ENCODE measurements around the gene MACROD2. TPM values are rescaled to one million over a fixed set of nuclear protein-coding genes. Genes with fewer than 3 reads are reported as not detected.

Gene MACROD2
- total RNA-seq, 1 donor from 2014 or later = 3.5 TPM

- H3K36me3 ChIP-seq = no peaks in the 10 kb centered on the region
- TF ChIP-seq, protein P1, sequence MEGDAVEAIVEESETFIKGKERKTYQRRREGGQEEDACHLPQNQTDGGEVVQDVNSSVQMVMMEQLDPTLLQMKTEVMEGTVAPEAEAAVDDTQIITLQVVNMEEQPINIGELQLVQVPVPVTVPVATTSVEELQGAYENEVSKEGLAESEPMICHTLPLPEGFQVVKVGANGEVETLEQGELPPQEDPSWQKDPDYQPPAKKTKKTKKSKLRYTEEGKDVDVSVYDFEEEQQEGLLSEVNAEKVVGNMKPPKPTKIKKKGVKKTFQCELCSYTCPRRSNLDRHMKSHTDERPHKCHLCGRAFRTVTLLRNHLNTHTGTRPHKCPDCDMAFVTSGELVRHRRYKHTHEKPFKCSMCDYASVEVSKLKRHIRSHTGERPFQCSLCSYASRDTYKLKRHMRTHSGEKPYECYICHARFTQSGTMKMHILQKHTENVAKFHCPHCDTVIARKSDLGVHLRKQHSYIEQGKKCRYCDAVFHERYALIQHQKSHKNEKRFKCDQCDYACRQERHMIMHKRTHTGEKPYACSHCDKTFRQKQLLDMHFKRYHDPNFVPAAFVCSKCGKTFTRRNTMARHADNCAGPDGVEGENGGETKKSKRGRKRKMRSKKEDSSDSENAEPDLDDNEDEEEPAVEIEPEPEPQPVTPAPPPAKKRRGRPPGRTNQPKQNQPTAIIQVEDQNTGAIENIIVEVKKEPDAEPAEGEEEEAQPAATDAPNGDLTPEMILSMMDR (IDR thresholded peaks at IDR 0.05) = no peak
- intact Hi-C loops (cut with DNase I) = no loop called here
- no peaks in the 10 kb centered on the region for H3K9me3 ChIP-seq
- no peaks in the 10 kb centered on the region for H3K4me1 ChIP-seq
- no peak for DNase-seq (ENCODE audit: low spot score in 2 of 2)
- H3K27me3 ChIP-seq = no peaks in the 10 kb centered on the region
- H3K4me3 ChIP-seq = no peak overlapping the region
- H3K27ac ChIP-seq = no peak overlapping the region
Measured at GRCh38 chr20:15832512-15832911, 1837.2 kb downstream of the MACROD2 start.

DNA sequence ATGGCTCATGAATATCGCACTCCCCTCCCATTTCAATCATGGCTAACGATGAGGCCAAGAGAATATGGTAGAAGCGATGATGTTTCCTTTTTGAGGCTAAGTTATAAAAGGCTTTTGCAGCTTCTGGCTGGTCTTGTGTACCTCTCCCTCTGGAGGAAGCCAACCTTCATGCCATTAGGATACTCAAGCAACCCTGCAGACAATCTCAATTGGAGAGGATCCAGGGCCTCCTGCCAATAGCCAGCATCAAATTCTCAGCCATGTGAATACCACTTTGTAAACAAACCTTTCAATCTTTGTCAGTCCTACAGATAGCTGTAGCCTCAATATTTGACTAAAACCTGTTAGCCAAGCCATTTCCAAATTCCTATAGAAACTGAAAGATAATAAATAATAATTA lies 1839.5 kb downstream of the MACROD2 start:
- Histone ChIP-seq H3K9me3 (no peaks in the 10 kb centered on the region), H3K27me3 (no peaks in the 10 kb centered on the region), H3K36me3 (no peaks in the 10 kb centered on the region), H3K4me3 (no peak overlapping the region), H3K4me1 (no peaks in the 10 kb centered on the region), H3K27ac (no peak overlapping the region)
- TF ChIP-seq, protein P1 (IDR thresholded peaks at IDR 0.05) = no peak
- intact Hi-C loops (cut with DNase I) = no loop called here
- no peak for DNase-seq (ENCODE audit: low spot score in 2 of 2)

DNA sequence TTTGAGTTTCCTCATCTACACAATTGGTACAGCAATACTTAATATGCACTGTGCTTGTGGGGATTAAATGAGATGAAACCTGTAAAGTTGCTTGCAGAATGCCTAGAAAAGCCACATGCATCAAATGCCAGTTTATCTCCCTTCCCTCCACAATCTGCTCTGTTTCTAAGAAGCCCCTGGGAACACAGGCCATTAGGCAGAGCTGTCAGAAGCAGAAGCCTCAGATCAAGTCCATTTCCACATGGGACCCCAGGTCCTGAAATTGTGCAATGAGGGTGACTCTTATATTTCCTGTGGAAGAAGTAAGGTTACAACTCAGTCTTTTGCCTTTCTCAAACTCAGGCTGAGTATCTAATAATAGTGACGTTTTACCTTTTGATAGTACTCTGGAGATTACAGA lies 1840.5 kb downstream of the MACROD2 start:
- no peaks in the 10 kb centered on the region for H3K27me3 ChIP-seq
- H3K9me3 ChIP-seq = no peaks in the 10 kb centered on the region
- H3K4me3 ChIP-seq = no peak overlapping the region
- no peak for DNase-seq (ENCODE audit: low spot score in 2 of 2)
- no peak overlapping the region for H3K27ac ChIP-seq
- H3K36me3 ChIP-seq = no peaks in the 10 kb centered on the region
- TF ChIP-seq, protein P1 (IDR thresholded peaks at IDR 0.05) = no peak
- H3K4me1 ChIP-seq = no peaks in the 10 kb centered on the region
- intact Hi-C loops (cut with DNase I) = no loop called here

GRCh38 chr20:15836634-15837033 lies 1841.3 kb downstream of the MACROD2 start:
- Histone ChIP-seq H3K36me3 (no peaks in the 10 kb centered on the region), H3K27ac (no peak overlapping the region), H3K4me3 (no peak overlapping the region), H3K4me1 (no peaks in the 10 kb centered on the region), H3K27me3 (no peaks in the 10 kb centered on the region), H3K9me3 (no peaks in the 10 kb centered on the region)
- no peak for DNase-seq (ENCODE audit: low spot score in 2 of 2)
- intact Hi-C loops (cut with DNase I) = no loop called here
- TF ChIP-seq, protein P1 (IDR thresholded peaks at IDR 0.05) = no peak

DNA sequence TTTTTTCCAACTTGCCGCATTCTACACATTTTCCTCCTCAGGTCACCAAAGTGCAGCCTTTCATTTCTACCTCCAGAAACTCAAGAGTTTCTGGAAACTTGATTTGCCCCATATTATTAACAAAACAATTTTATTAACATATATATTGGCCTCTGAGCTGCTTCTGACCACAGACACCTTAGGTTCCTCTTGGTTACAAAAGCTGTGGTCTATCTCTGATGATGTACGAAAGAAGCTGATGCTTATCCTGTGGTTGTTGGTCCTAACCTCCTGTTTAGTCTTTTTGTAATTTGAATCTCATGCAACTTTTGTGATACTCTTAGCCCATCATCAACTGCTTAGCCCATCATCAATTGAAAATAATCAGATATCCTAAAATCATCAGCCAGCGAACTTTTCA lies 1842.2 kb downstream of the MACROD2 start:
- Histone ChIP-seq H3K9me3 (no peaks in the 10 kb centered on the region), H3K27me3 (no peaks in the 10 kb centered on the region), H3K4me1 (no peaks in the 10 kb centered on the region), H3K36me3 (no peaks in the 10 kb centered on the region), H3K27ac (no peak overlapping the region), H3K4me3 (no peak overlapping the region)
- TF ChIP-seq, protein P1 (IDR thresholded peaks at IDR 0.05) = no peak
- intact Hi-C loops (cut with DNase I) = no loop called here
- DNase-seq (ENCODE audit: low spot score in 2 of 2) = no peak

DNA sequence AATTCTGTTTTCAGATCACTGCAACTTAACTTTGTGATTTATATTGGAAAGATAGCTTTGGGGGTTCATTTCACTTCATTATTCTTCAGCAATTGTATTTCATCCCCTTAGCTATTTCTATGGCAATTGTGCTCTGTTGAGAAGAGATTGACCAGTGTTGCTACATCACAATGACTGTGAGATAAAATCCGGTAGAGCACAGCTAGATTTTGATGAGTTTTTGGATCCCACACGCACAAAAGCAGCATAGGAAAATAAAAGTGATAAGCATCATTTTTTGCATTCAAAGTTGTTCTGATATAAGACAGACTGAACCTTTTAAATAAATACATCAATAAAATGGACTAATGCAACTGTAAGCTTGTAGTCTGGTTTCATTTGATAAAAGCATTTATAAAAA lies 1843.2 kb downstream of the MACROD2 start:
- H3K27me3 ChIP-seq = no peaks in the 10 kb centered on the region
- TF ChIP-seq, protein P1 (IDR thresholded peaks at IDR 0.05) = no peak
- intact Hi-C loops (cut with DNase I) = no loop called here
- no peak overlapping the region for H3K4me3 ChIP-seq
- H3K9me3 ChIP-seq = no peaks in the 10 kb centered on the region
- H3K4me1 ChIP-seq = no peaks in the 10 kb centered on the region
- H3K27ac ChIP-seq = no peak overlapping the region
- DNase-seq (ENCODE audit: low spot score in 2 of 2) = no peak
- H3K36me3 ChIP-seq = no peaks in the 10 kb centered on the region
